GM12878 (cell line): ENCODE data around the gene SLC39A6. TPM values are rescaled to one million over a fixed set of nuclear protein-coding genes. Genes with fewer than 3 reads are reported as not detected.
A peak's percentile ranks its signal among the peaks of the same experiment; 100 is the strongest.

Experiments used
- BRCA1 ChIP-seq: IDR thresholded peaks from 2 replicates; pipeline ENCODE4 v1.6.1; 2011; ENCODE audit warnings: low read depth, low read length, improper control_type of control experiment
- CBX5 ChIP-seq: sonication (generic); IDR thresholded peaks from 2 replicates; pipeline ENCODE4 v1.6.1; 2016; ENCODE audit warnings: low read depth, moderate library complexity, mild to moderate bottlenecking, inconsistent platforms
- CHD1 ChIP-seq: IDR thresholded peaks from 2 replicates; pipeline ENCODE4 v1.6.1; 2012; ENCODE audit warnings: low read depth, low read length, improper control_type of control experiment
- ETV6 ChIP-seq, 2 experiments: fragments of 450-650 bp in 1 of 2; IDR thresholded peaks in 1 of 2; conservative IDR thresholded peaks in 1 of 2; 2 replicates each; pipeline ENCODE4 v1.6.1; 2014; ENCODE audit warnings: antibody characterized with exemption in 1 of 2, borderline replicate concordance in 1 of 2, low read depth in 1 of 2, mild to moderate bottlenecking in 1 of 2, moderate library complexity in 1 of 2
- EZH2 ChIP-seq: IDR thresholded peaks from 2 replicates; pipeline ENCODE4 v1.6.1; 2012; ENCODE audit warnings: low read depth, mild to moderate bottlenecking, control low read depth, inconsistent platforms, low read length, borderline replicate concordance; ENCODE audit not compliant: control insufficient read depth
- HCFC1 ChIP-seq: fragments of 150-350 bp; IDR thresholded peaks from 2 replicates; pipeline ENCODE4 v1.6.1; 2014; ENCODE audit warnings: low read length
- HDAC6 ChIP-seq: fragments of 200-600 bp; sonication (generic); IDR thresholded peaks from one replicate; pipeline ENCODE4 v1.8.0; 2017; ENCODE audit warnings: antibody characterized with exemption; ENCODE audit not compliant: unreplicated experiment
- MEF2B ChIP-seq: fragments of 450-650 bp; IDR thresholded peaks from 2 replicates; pipeline ENCODE4 v1.6.1; 2018; ENCODE audit warnings: mild to moderate bottlenecking, moderate library complexity; ENCODE audit not compliant: partially characterized antibody, poor library complexity, severe bottlenecking
- MYC ChIP-seq: IDR thresholded peaks from 2 replicates; pipeline ENCODE4 v1.6.1; 2011; ENCODE audit warnings: mild to moderate bottlenecking, low read length, moderate library complexity, inconsistent platforms; ENCODE audit not compliant: insufficient read depth, insufficient replicate concordance, insufficient read length, severe bottlenecking
- NBN ChIP-seq: fragments of 450-650 bp; IDR thresholded peaks from 2 replicates; pipeline ENCODE4 v1.6.1; 2016
- RB1 ChIP-seq: fragments of 450-650 bp; formaldehyde crosslinking; IDR thresholded peaks from 2 replicates; pipeline ENCODE4 v1.6.1; 2017; ENCODE audit warnings: mild to moderate bottlenecking, borderline replicate concordance
- SIN3A ChIP-seq: IDR thresholded peaks from 2 replicates; pipeline ENCODE4 v1.6.1; 2012; ENCODE audit warnings: low read depth, low read length, improper control_type of control experiment
- SMARCA5 ChIP-seq: fragments of 450-650 bp; IDR thresholded peaks from 2 replicates; pipeline ENCODE4 v1.6.1; 2017; ENCODE audit warnings: mild to moderate bottlenecking
- SMC3 ChIP-seq: IDR thresholded peaks from 2 replicates; pipeline ENCODE4 v1.6.1; 2011; ENCODE audit warnings: low read length, improper control_type of control experiment, borderline replicate concordance
- SRF ChIP-seq, 2 experiments: IDR thresholded peaks; 2 replicates each; pipeline ENCODE4 v1.6.1; 2011; ENCODE audit warnings: low read depth in 2 of 2, low read length in 2 of 2, mild to moderate bottlenecking in 1 of 2, moderate library complexity in 1 of 2
- TBL1XR1 ChIP-seq: IDR thresholded peaks from 2 replicates; pipeline ENCODE4 v1.6.1; 2012; ENCODE audit warnings: low read depth, low read length, improper control_type of control experiment
- TCF12 ChIP-seq: IDR thresholded peaks from 2 replicates; pipeline ENCODE4 v1.6.1; 2011; ENCODE audit warnings: low read depth, mild to moderate bottlenecking, low read length
- polyA plus RNA-seq, 11 experiments: library from polyadenylated mRNA; depleted of rRNA in 4 of 11; unstranded in 6 of 11; stranded (reverse) in 5 of 11; fragments of >200 nt; fragmentation: Nextera tagmentation in 4 of 11; fragmentation: Illumina TruSeq in 1 of 11; extraction: Ambion mirVana in 4 of 11; extraction: Trizol in 1 of 11; gene quantifications; 1 replicate in 1 of 11; 2 replicates in 10 of 11; pipeline versions ENCODE4 v1.2.1 to v1.2.3, GENCODE V29; 2011 to 2016; ENCODE audit warnings: inconsistent platforms in 2 of 11, missing spikeins in 2 of 11, low read depth in 1 of 11
- total RNA-seq, 4 experiments: library from RNA; depleted of rRNA in 3 of 4; stranded (reverse); fragments of >200 nt in 3 of 4; fragmentation: Illumina TruSeq in 1 of 4; extraction: Trizol in 1 of 4; gene quantifications; 2 replicates each; pipeline versions ENCODE4 v1.2.1 to v1.2.3, GENCODE V29; 2013 to 2021
- TF ChIP-seq, protein P1 (sequence below): fragments of 450-650 bp; IDR thresholded peaks from 2 replicates; pipeline ENCODE4 v1.6.1; 2017; ENCODE audit warnings: mild to moderate bottlenecking, low read depth, inconsistent platforms; ENCODE audit not compliant: poor library complexity, severe bottlenecking
- TF ChIP-seq, protein P2 (sequence below): fragments of 450-650 bp; conservative IDR thresholded peaks from 2 replicates; pipeline ENCODE4 v1.6.1; 2017; ENCODE audit warnings: mild to moderate bottlenecking, moderate library complexity
- TF ChIP-seq, protein P3 (sequence below): fragments of 450-650 bp; IDR thresholded peaks from 2 replicates; pipeline ENCODE4 v1.6.1; 2018; ENCODE audit warnings: mild to moderate bottlenecking, low read depth, moderate library complexity; ENCODE audit not compliant: partially characterized antibody
- TF ChIP-seq, protein P4 (sequence below): IDR thresholded peaks from 2 replicates; pipeline ENCODE4 v1.6.1; 2011; ENCODE audit warnings: mild to moderate bottlenecking, low read depth, low read length, moderate library complexity; ENCODE audit not compliant: insufficient replicate concordance

Gene SLC39A6
- total and polyA plus RNA-seq, 10 of the 15 experiments (the other 5 are each of a cell fraction or from before 2014, with no cell fraction given): 12.4 to 65.9 (median 41.3) TPM

DNA sequence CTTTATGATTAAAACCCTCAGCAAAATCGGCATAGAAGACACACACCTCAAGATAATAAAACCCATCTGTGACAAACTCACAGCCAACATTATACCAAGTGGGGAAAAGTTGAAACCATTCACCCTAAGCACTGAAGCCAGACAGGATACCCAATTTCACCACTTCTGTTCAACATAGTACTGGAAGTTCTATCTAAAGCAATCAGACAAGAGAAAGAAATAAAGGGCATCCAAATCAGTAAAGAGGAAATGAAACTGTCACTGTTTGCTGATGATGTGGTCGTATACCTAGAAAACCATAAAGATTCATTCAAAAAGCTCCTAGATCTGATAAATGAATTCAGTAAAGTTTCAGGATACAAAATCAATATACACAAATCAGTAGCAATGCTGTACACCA, 45.4 kb downstream of the SLC39A6 start (continued):
- no peak for TF ChIP-seq ETV6 (conservative IDR thresholded peaks at IDR 0.05 in 1 of 2, IDR thresholded peaks at IDR 0.05 in 1 of 2; ENCODE audit: borderline replicate concordance in 1 of 2, low read depth in 1 of 2)
- TF ChIP-seq TCF12: no peak
- TF ChIP-seq EZH2: no peak
- TF ChIP-seq, protein P1, sequence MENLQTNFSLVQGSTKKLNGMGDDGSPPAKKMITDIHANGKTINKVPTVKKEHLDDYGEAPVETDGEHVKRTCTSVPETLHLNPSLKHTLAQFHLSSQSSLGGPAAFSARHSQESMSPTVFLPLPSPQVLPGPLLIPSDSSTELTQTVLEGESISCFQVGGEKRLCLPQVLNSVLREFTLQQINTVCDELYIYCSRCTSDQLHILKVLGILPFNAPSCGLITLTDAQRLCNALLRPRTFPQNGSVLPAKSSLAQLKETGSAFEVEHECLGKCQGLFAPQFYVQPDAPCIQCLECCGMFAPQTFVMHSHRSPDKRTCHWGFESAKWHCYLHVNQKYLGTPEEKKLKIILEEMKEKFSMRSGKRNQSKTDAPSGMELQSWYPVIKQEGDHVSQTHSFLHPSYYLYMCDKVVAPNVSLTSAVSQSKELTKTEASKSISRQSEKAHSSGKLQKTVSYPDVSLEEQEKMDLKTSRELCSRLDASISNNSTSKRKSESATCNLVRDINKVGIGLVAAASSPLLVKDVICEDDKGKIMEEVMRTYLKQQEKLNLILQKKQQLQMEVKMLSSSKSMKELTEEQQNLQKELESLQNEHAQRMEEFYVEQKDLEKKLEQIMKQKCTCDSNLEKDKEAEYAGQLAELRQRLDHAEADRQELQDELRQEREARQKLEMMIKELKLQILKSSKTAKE: no peak
- TF ChIP-seq, protein P2, sequence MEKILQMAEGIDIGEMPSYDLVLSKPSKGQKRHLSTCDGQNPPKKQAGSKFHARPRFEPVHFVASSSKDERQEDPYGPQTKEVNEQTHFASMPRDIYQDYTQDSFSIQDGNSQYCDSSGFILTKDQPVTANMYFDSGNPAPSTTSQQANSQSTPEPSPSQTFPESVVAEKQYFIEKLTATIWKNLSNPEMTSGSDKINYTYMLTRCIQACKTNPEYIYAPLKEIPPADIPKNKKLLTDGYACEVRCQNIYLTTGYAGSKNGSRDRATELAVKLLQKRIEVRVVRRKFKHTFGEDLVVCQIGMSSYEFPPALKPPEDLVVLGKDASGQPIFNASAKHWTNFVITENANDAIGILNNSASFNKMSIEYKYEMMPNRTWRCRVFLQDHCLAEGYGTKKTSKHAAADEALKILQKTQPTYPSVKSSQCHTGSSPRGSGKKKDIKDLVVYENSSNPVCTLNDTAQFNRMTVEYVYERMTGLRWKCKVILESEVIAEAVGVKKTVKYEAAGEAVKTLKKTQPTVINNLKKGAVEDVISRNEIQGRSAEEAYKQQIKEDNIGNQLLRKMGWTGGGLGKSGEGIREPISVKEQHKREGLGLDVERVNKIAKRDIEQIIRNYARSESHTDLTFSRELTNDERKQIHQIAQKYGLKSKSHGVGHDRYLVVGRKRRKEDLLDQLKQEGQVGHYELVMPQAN: no peak
- TF ChIP-seq, protein P3, sequence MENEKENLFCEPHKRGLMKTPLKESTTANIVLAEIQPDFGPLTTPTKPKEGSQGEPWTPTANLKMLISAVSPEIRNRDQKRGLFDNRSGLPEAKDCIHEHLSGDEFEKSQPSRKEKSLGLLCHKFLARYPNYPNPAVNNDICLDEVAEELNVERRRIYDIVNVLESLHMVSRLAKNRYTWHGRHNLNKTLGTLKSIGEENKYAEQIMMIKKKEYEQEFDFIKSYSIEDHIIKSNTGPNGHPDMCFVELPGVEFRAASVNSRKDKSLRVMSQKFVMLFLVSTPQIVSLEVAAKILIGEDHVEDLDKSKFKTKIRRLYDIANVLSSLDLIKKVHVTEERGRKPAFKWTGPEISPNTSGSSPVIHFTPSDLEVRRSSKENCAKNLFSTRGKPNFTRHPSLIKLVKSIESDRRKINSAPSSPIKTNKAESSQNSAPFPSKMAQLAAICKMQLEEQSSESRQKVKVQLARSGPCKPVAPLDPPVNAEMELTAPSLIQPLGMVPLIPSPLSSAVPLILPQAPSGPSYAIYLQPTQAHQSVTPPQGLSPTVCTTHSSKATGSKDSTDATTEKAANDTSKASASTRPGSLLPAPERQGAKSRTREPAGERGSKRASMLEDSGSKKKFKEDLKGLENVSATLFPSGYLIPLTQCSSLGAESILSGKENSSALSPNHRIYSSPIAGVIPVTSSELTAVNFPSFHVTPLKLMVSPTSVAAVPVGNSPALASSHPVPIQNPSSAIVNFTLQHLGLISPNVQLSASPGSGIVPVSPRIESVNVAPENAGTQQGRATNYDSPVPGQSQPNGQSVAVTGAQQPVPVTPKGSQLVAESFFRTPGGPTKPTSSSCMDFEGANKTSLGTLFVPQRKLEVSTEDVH: no peak
- TF ChIP-seq BRCA1: no peak
- no peak for TF ChIP-seq CBX5
- no peak for TF ChIP-seq SMC3
- no peak for TF ChIP-seq SIN3A
- TF ChIP-seq MYC: no peak
- no peak for TF ChIP-seq SRF (IDR thresholded peaks at IDR 0.05; ENCODE audit: low read depth in 2 of 2, low read length in 2 of 2)
- TF ChIP-seq TBL1XR1: no peak
- TF ChIP-seq HCFC1: no peak
- no peak for TF ChIP-seq HDAC6
- TF ChIP-seq NBN: no peak
- TF ChIP-seq RB1: no peak
- TF ChIP-seq MEF2B: peak; percentile 30
- no peak for TF ChIP-seq CHD1
- TF ChIP-seq SMARCA5: no peak
- TF ChIP-seq, protein P4, sequence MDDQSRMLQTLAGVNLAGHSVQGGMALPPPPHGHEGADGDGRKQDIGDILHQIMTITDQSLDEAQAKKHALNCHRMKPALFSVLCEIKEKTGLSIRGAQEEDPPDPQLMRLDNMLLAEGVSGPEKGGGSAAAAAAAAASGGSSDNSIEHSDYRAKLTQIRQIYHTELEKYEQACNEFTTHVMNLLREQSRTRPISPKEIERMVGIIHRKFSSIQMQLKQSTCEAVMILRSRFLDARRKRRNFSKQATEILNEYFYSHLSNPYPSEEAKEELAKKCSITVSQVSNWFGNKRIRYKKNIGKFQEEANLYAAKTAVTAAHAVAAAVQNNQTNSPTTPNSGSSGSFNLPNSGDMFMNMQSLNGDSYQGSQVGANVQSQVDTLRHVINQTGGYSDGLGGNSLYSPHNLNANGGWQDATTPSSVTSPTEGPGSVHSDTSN: no peak
